ENCODE measurements around the gene FBXO10.
A peak's percentile ranks its signal among the peaks of the same experiment; 100 is the strongest.
"Not testable (repeated sequence)": the region's sequence is repeated elsewhere in the genome, so short reads cannot be mapped to it uniquely, and the experiment has no call there.

FBXO10 gene

GRCh38 chr9:37511016-37512010 is 64.9 kb downstream of the FBXO10 start:
- DNase-seq (ENCODE audit: low read depth), result no peak

GRCh38 chr9:37510053-37510452 is 66.1 kb downstream of the FBXO10 start:
- DNase-seq (ENCODE audit: low read depth), result not testable (repeated sequence)

- no peak for DNase-seq (ENCODE audit: low read depth)
Measured at GRCh38 chr9:37509536-37509935, 66.6 kb downstream of the FBXO10 start.

- DNase-seq (ENCODE audit: low read depth), result no peak
Measured at GRCh38 chr9:37508834-37509206, 67.4 kb downstream of the FBXO10 start.

GRCh38 chr9:37508135-37508833 is 67.9 kb downstream of the FBXO10 start:
- no peak for DNase-seq (ENCODE audit: low read depth)

GRCh38 chr9:37507566-37508134 is 68.5 kb downstream of the FBXO10 start:
- DNase-seq (ENCODE audit: low read depth), result no peak

- DNase-seq (ENCODE audit: low read depth), result no peak
Measured at GRCh38 chr9:37504605-37505004, 71.6 kb downstream of the FBXO10 start.

GRCh38 chr9:37503736-37504135 is 72.4 kb downstream of the FBXO10 start:
- no peak for DNase-seq (ENCODE audit: low read depth)

- DNase-seq (ENCODE audit: low read depth), result no peak
Measured at GRCh38 chr9:37501957-37502596, 74.1 kb downstream of the FBXO10 start.

- no peak for DNase-seq (ENCODE audit: low read depth)
Measured at GRCh38 chr9:37499297-37499696, 76.9 kb downstream of the FBXO10 start.

- DNase-seq (ENCODE audit: low read depth), result no peak
Measured at GRCh38 chr9:37498457-37498856, 77.7 kb downstream of the FBXO10 start.

- no peak for DNase-seq (ENCODE audit: low read depth)
Measured at GRCh38 chr9:37497320-37497719, 78.9 kb downstream of the FBXO10 start.

- no peak for DNase-seq (ENCODE audit: low read depth)
Measured at GRCh38 chr9:37496020-37496419, 80.2 kb downstream of the FBXO10 start.

GRCh38 chr9:37495571-37495970 is 80.6 kb downstream of the FBXO10 start:
- no peak for DNase-seq (ENCODE audit: low read depth)

GRCh38 chr9:37491939-37492338 is 84.2 kb downstream of the FBXO10 start:
- DNase-seq (ENCODE audit: low read depth), result no peak

- no peak for DNase-seq (ENCODE audit: low read depth)
Measured at GRCh38 chr9:37486616-37487548, 89.3 kb downstream of the FBXO10 start.

GRCh38 chr9:37486256-37486615 is 89.9 kb downstream of the FBXO10 start:
- DNase-seq (ENCODE audit: low read depth), result no peak

- peak; percentile 95 for DNase-seq (ENCODE audit: low read depth)
Measured at GRCh38 chr9:37485389-37486255, 90.6 kb downstream of the FBXO10 start, which contains the start of gene POLR1E. Gene POLR1E, plus strand, starts transcription at chr9:37485948. Its CDS starts 100 bp downstream, at chr9:37486048.

GRCh38 chr9:37480759-37481158 is 95.4 kb downstream of the FBXO10 start:
- DNase-seq (ENCODE audit: low read depth), result no peak

GRCh38 chr9:37477987-37478619 is 98.1 kb downstream of the FBXO10 start:
- DNase-seq (ENCODE audit: low read depth), result not testable (repeated sequence)

All from activated T-helper 1 cell treated with Interleukin-2 at 50 U/mL for 16 hours (primary cell).